GM19452 (cell line): ENCODE results near the gene NINJ2.
"Not testable (repeated sequence)": the region's sequence is repeated elsewhere in the genome, so short reads cannot be mapped to it uniquely, and the experiment has no call there.

Source experiments
- ATAC-seq: cut with Tn5 transposase; IDR thresholded peaks from one replicate; pipeline ENCODE4 v1.9.1; 2021; ENCODE audit not compliant: unreplicated experiment

NINJ2 gene

GRCh38 chr12:588024-588322, 75.3 kb downstream of the NINJ2 start:
- ATAC-seq: no peak

DNA sequence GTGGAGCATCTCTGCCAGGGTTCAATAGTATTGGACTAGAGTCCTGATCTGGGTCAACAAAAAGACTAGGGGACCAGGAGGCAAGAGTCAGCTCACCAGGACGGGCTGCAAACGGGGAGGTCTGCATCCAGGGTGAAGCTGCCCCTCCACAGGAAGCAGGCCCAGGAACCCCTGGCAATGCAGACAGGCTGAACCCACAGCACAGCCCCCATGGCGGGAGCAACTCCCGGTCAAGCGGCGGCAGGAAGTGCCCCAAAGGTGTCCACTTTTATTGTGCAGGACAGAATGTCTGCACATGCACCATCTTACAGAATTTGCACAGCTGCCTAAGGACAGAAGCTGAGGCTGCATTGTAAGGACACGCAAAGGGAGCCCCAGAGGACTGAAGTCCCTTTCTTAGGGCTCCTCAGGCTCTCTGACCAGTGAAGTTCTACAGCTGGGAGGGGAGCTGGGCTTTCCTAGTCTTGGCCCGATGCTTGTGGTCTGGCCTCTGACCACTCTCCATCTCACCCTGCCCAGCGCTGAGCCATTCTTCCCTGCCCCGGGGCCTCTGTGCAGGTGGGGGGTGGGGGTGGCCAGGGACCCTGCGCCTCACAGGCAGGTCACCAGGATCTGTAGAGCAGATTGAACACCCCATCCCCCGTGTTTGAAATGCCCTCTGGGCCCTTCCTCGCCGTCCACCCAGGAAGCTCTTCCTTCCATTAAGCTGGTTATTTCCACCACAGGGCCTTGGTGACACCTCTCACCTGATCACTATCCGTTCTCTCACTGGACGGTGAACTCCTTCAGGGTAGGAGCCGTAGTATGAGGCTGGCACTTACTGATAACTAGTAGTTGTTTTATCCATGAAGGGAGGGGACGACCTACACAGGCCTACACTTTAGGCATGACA, 75.9 kb downstream of the NINJ2 start:
- no peak for ATAC-seq

DNA sequence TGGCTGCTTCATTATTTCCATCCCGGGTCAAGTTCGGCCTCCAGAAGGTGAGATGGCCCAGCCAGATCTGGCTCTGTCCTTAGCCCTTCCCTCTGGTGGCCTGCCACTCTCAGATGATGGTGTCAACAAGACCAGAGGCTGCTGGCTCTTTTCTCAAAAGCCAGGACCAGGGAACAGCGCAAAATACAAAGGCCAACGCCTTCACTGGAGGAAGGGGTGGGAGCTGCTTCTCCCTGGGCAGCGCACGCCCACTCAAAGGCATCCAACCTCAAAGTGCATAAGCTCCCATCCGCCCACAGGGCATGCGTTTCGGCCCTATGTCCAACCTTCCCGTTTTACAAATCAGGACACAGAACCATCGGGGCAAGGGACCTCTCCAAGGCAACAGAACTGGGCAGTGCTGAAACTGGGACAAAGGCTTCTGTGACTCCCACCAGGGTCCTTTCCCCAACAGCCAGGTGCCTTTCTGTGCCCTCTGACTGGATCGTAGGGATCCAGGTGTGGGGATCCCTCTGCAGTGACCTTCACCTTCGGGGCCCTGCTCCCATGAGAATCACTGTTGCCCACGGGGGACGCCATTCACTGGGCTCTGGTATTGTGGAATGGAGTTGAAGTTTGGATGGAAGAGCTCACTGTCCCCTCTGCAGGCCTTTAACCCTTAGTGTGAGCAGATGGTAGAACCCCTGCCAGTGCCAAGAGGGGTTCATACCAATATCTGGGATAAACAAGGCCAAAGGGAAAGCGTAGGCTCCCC, 76.8 kb downstream of the NINJ2 start:
- no peak for ATAC-seq

GRCh38 chr12:585062-586061, 77.9 kb downstream of the NINJ2 start:
- no peak for ATAC-seq

- no peak for ATAC-seq
These were observed 79.9 kb downstream of the NINJ2 start for GRCh38 chr12:583251-583869.

DNA sequence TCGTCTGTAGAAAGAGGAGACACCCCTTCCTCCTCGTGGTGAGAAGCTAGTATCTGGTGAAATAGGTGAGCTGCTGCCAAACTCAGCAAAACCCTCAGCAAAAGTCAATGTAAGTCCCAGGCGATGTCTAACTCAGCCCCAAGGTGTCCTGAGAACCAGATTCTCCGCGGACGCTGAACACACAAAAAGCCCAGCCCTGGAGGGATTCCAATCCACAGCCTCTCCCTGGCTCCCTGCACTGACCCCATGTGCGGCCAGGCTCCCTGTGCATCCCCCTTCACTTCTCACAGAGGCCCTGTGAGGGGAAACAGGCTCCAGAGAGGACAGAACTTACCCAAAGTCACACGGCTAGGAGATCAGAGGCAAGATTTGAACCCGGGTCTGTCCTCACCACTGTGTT, 81.5 kb downstream of the NINJ2 start:
- no peak for ATAC-seq

GRCh38 chr12:581321-581720, 81.9 kb downstream of the NINJ2 start:
- no peak for ATAC-seq

DNA sequence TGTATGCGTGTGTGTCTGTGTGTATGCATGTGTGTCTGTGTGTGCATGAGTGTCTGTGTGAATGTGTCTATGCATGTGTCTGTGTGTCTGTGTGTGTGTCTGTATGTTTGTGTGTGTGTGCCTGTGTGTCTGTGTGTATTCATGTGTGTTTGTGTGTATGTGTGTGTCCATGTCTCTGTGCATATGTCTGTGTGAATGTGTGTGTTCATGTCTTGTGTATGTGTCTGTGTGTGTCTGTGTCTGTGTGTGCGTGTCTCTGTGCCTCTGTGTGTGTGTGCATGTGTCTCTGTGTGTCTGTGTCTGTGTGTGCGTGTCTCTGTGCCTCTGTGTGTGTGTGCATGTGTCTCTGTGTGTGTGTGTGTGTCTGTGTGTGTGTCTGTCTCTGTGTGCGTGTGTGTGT, 82.4 kb downstream of the NINJ2 start:
- no peak for ATAC-seq

DNA sequence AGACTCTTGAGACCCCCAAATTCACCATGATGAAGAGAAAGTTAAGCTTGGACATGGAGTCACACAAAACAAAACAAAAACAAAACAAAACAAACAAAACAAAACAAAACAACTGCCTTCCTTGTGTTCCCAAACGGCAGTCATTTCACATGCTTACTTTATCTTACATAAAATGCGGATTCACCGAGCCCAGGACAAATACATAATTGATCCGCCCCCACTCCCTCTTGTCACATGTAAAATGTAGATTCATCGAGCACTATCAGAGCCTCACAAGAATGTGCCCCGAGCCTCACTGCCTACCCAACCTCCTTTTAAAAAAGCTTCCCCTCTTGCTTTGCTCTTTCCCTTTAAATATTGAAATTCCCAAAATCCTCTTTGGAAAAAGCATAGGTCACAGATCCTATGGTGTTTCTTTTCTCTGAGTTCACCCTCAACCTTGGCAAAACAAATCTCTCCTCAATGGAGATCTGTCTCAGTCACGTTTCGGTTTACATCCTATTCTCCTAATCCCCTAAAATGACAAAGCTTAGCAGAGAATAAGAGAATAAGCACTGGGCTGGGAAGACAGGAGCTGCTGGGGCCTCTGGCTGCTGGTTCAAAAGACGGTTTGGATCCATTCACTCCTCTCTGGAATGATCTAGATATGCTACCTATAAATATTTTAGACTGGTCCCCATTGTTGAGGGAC, 83.7 kb downstream of the NINJ2 start:
- no peak for ATAC-seq

GRCh38 chr12:578748-579419, 84.4 kb downstream of the NINJ2 start:
- no peak for ATAC-seq

- not testable (repeated sequence) for ATAC-seq
These were observed 85.1 kb downstream of the NINJ2 start for GRCh38 chr12:577994-578747.

- ATAC-seq: no peak
These were observed 86.6 kb downstream of the NINJ2 start for GRCh38 chr12:576615-577110.

DNA sequence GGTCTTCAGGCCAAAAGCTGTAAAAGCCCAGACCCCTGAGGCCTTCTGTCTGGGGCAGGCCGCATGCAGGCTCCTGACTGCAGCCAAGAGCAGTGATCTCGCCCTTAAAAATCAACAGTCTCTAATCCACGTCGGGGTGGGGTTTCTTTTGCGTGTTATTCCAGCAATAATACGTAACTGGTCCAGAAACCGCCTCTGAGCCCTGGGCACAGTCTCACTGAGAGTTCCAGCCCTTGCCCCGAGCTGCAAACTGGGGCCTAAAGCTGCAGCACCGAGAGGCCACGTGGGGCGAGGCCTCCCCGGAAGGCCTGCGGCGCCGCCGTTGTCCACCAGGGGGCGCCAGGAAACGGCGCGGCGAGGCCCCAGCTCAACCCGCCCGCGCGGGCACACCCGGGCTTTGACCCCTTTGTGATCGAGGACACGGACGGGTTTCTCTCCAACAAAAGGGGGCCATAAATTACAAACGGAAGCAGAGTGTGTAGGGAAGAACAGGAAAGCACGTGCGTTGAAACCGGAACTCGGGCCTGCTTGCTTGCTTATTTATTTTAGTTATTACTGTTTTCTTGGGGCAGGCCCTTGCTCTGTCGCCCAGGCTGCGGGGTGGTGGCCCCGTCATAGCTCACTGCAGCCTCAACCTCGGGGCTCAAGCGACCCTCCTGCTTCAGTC, 87.2 kb downstream of the NINJ2 start:
- ATAC-seq: no peak

- ATAC-seq: no peak
These were observed 88.1 kb downstream of the NINJ2 start for GRCh38 chr12:575129-575502.

DNA sequence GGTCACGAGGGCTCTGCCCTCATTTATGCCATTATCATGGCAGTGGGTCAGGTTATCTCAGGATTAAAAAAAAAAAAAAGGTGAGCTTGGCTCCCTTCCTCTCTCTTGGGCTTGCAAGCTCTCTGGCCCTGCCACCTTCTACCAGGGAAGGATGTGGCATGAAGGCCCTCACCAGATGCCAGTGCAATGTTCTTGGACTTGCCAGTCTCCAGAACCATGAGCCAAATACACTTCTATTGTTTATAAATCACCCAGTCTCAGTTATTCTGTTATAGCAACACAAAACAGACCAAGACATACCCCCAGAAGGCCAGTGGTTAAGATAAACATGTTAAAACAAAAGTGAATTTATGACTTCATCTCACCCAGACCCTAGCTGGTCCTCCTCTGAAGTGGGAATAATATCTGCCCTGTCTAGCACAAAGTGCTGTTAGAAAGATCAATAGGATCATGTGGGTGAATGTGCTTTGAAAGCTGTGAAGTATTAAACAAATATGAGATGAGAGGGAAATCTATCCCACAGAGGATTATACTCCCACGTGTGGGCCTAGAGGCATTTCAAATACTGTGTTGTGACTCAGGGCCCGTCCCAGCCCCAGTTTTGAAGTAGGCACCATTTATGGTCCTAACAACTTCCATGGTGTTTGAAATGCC, 88.6 kb downstream of the NINJ2 start:
- ATAC-seq: no peak

DNA sequence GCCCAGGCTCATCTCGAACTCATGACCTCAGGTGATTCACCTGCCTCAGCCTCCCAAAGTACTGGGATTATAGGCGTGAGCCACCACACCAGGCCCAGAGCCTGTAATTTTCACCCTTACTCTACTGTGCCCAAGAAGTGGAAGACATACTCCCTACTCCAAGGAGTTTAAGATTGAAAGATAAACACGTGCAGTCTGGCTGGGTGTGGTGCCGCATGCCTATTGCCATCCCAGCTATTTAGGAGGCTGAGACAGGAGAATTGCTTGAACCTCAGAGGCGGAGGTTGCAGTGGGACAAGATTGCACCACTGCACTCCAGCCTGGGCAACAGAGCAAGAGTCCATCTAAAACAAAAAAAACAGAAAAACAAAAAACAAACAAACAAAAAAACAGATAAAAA, 90.0 kb downstream of the NINJ2 start:
- ATAC-seq: no peak

GRCh38 chr12:572532-572899, 90.7 kb downstream of the NINJ2 start:
- ATAC-seq: no peak
